ENCODE results near the gene CORO2B.

- TF ChIP-seq CTCF (IDR thresholded peaks at IDR 0.05), result no peak
- no peak for TF ChIP-seq POLR2AphosphoS5 (IDR thresholded peaks at IDR 0.05)
- no peak for TF ChIP-seq EP300 (IDR thresholded peaks at IDR 0.05)
- TF ChIP-seq POLR2A (IDR thresholded peaks at IDR 0.05), result no peak
Measured at GRCh38 chr15:68558318-68559305, 20.2 kb upstream of the CORO2B start.
